Transverse colon (tissue), 4 donors: ENCODE measurements around the gene LAMA2. TPM values are rescaled to one million over a fixed set of nuclear protein-coding genes. Genes with fewer than 3 reads are reported as not detected.

Source experiments
- DNase-seq: peaks from one replicate; pipeline ENCODE4 v3.0.0-alpha.2; 2019
- H3K27ac ChIP-seq, 4 donors: fragments of 200-600 bp; sonication (generic); 2 replicates each; pipeline ENCODE4 v1.5.1; 2016 to 2018; ENCODE audit warnings: inconsistent platforms in 4 of 4
- H3K27me3 ChIP-seq: fragments of 200-600 bp; sonication (generic); 2 replicates; pipeline ENCODE4 v1.5.1; 2017; ENCODE audit warnings: inconsistent platforms
- H3K36me3 ChIP-seq, 4 donors: fragments of 200-600 bp; sonication (generic); 2 replicates each; pipeline ENCODE4 v1.5.1; 2017 to 2019; ENCODE audit warnings: inconsistent platforms in 4 of 4
- H3K4me1 ChIP-seq, 4 donors: fragments of 200-600 bp; sonication (generic); 2 replicates each; pipeline ENCODE4 v1.5.1; 2017 to 2020; ENCODE audit warnings: inconsistent platforms in 4 of 4
- H3K4me3 ChIP-seq, 4 donors: fragments of 200-600 bp; sonication (generic); 1 replicate in 1 of 4; 2 replicates in 3 of 4; pipeline versions ENCODE4 v1.5.1 to v1.6.1; 2017 to 2019; ENCODE audit warnings: inconsistent platforms in 4 of 4
- H3K9me3 ChIP-seq, 2 donors: fragments of 200-600 bp; sonication (generic); 2 replicates each; pipeline ENCODE4 v1.5.1; 2017 to 2019; ENCODE audit warnings: inconsistent platforms in 2 of 2
- CTCF ChIP-seq, 5 experiments: fragments of 200-600 bp in 3 of 5; fragments of 450-650 bp in 2 of 5; sonication (generic) in 3 of 5; IDR thresholded peaks; 1 replicate in 2 of 5; 2 replicates in 3 of 5; pipeline ENCODE4 v1.5.1; 2016 to 2017; ENCODE audit warnings: antibody characterized with exemption in 5 of 5, inconsistent platforms in 3 of 5, mild to moderate bottlenecking in 2 of 5, moderate library complexity in 1 of 5
- EP300 ChIP-seq: sonication (generic); formaldehyde crosslinking; IDR thresholded peaks from one replicate; pipeline ENCODE4 v1.6.1; 2017; ENCODE audit warnings: antibody characterized with exemption, low read depth
- POLR2A ChIP-seq: fragments of 450-650 bp; IDR thresholded peaks from one replicate; pipeline ENCODE4 v1.6.1; 2016; ENCODE audit warnings: antibody characterized with exemption, mild to moderate bottlenecking, moderate library complexity
- POLR2AphosphoS5 ChIP-seq, 3 donors: sonication (generic); formaldehyde crosslinking; IDR thresholded peaks; one replicate each; pipeline ENCODE4 v1.6.1; 2016; ENCODE audit warnings: antibody characterized with exemption in 3 of 3
- WGBS, 2 donors: methylation state at CpG; one replicate each; pipeline ENCODE4 v1.1.5; 2018; ENCODE audit warnings: low coverage in 1 of 2; 5-methylcytosine and 5-hydroxymethylcytosine counted together
- in situ Hi-C, 4 donors: fragments of 200-750 bp; cut with MboI; loops; one replicate each; pipeline versions ENCODE4 v1.15.0 to v1.15.1; 2017; ENCODE audit warnings: low sequenced_read_pairs in 3 of 4, low pct_ligation_motif_present in 1 of 4, low pct_unique_long_range_greater_than_20kb in 1 of 4
- intact Hi-C: fragments of 100-400 bp; cut with DNase I; formaldehyde crosslinking; loops from one replicate; pipeline ENCODE4 v1.15.1; 2023; ENCODE audit warnings: low total_unique reads
- total RNA-seq, 4 donors: library from RNA; depleted of rRNA; stranded (reverse); fragments of >200 nt; gene quantifications; one replicate each; pipeline ENCODE4 v1.1.0, GENCODE V29; 2016

LAMA2 gene
- total RNA-seq, 4 donors from 2014 or later, result 12.3 to 43.0 (median 32.1) TPM

GRCh38 chr6:129200151-129200550 is 317.2 kb downstream of the LAMA2 start:
- H3K9me3 ChIP-seq, result no peaks in the 10 kb centered on the region
- H3K4me1 ChIP-seq, result peaks cover 0 to under 1% (median 0%) of the 10 kb centered on the region in 4 donors
- no peaks in the 10 kb centered on the region for H3K36me3 ChIP-seq
- no peak for TF ChIP-seq EP300
- TF ChIP-seq CTCF (IDR thresholded peaks at IDR 0.05), result no peak
- TF ChIP-seq POLR2A, result no peak
- TF ChIP-seq POLR2AphosphoS5 (IDR thresholded peaks at IDR 0.05), result no peak
- intact Hi-C loops (no loop called here), in situ Hi-C loops (no loop called here)
- no peaks in the 10 kb centered on the region for H3K27me3 ChIP-seq
- 84 to 86% methylated on average over 8 to 9 of the region's 9 CpGs for WGBS, 2 donors
- no peak overlapping the region for H3K4me3 ChIP-seq
- DNase-seq, result no peak
- no peak overlapping the region for H3K27ac ChIP-seq

- WGBS, 2 donors, result 87 to 95% methylated on average over 5 of the region's 5 CpGs
- no peaks in the 10 kb centered on the region for H3K4me1 ChIP-seq
- H3K27ac ChIP-seq, result no peak overlapping the region
- H3K4me3 ChIP-seq, result no peak overlapping the region
- DNase-seq, result no peak
- intact Hi-C loops (no loop called here), in situ Hi-C loops (no loop called here)
- H3K27me3 ChIP-seq, result no peaks in the 10 kb centered on the region
- H3K9me3 ChIP-seq, result no peaks in the 10 kb centered on the region
- no peak for TF ChIP-seq CTCF (IDR thresholded peaks at IDR 0.05)
- TF ChIP-seq POLR2A, result no peak
- TF ChIP-seq POLR2AphosphoS5 (IDR thresholded peaks at IDR 0.05), result no peak
- no peak for TF ChIP-seq EP300
- no peaks in the 10 kb centered on the region for H3K36me3 ChIP-seq
Measured at GRCh38 chr6:129203190-129203900, 320.4 kb downstream of the LAMA2 start.

- Histone ChIP-seq H3K36me3 (no peaks in the 10 kb centered on the region), H3K4me1 (no peaks in the 10 kb centered on the region), H3K4me3 (no peak overlapping the region), H3K27ac (no peak overlapping the region), H3K9me3 (no peaks in the 10 kb centered on the region), H3K27me3 (no peaks in the 10 kb centered on the region)
- in situ Hi-C loops (no loop called here), intact Hi-C loops (no loop called here)
- DNase-seq, result no peak
- 77 to 93% methylated on average over 3 to 5 of the region's 5 CpGs for WGBS, 2 donors
- TF ChIP-seq CTCF (IDR thresholded peaks at IDR 0.05) (no peak), POLR2AphosphoS5 (IDR thresholded peaks at IDR 0.05) (no peak), POLR2A (no peak), EP300 (no peak)
Measured at GRCh38 chr6:129206821-129207220, 323.9 kb downstream of the LAMA2 start.

- Histone ChIP-seq H3K4me1 (no peaks in the 10 kb centered on the region), H3K4me3 (no peak overlapping the region), H3K36me3 (no peaks in the 10 kb centered on the region), H3K27me3 (no peaks in the 10 kb centered on the region), H3K9me3 (no peaks in the 10 kb centered on the region), H3K27ac (no peak overlapping the region)
- intact Hi-C loops, result no loop called here
- no peak for DNase-seq
- in situ Hi-C loops, result no loop called here
- TF ChIP-seq POLR2A (no peak), EP300 (no peak), CTCF (IDR thresholded peaks at IDR 0.05) (no peak), POLR2AphosphoS5 (IDR thresholded peaks at IDR 0.05) (no peak)
- 38 to 67% methylated on average over 1 of the region's 1 CpG for WGBS, 2 donors
Measured at GRCh38 chr6:129207832-129208231, 324.9 kb downstream of the LAMA2 start.
